H9 (cell line): ENCODE results near the gene STAMBPL1. TPM values are rescaled to one million over a fixed set of nuclear protein-coding genes. Genes with fewer than 3 reads are reported as not detected.

ENCODE experiments used
- DNase-seq: peaks from one replicate; pipeline ENCODE4 v3.0.0-alpha.2; 2017
- H2AFZ ChIP-seq: one replicate; pipeline ENCODE4 v1.6.1; 2013; ENCODE audit warnings: mild to moderate bottlenecking, low read length, control low read depth, moderate library complexity
- H2AK5ac ChIP-seq: 2 replicates; pipeline ENCODE4 v1.6.1; 2013; ENCODE audit warnings: low read length, control low read depth, mixed read lengths; ENCODE audit not compliant: insufficient read length
- H2BK120ac ChIP-seq: one replicate; pipeline ENCODE4 v1.6.1; 2013; ENCODE audit warnings: low read depth, mild to moderate bottlenecking, low read length, control low read depth, inconsistent platforms; ENCODE audit not compliant: poor library complexity, severe bottlenecking
- H2BK12ac ChIP-seq: 2 replicates; pipeline ENCODE4 v1.6.1; 2013; ENCODE audit warnings: low read length, control low read depth, mixed read lengths, low read depth; ENCODE audit not compliant: insufficient read length
- H2BK15ac ChIP-seq: 2 replicates; pipeline ENCODE4 v1.6.1; 2013; ENCODE audit warnings: low read depth, low read length, control low read depth
- H2BK20ac ChIP-seq: one replicate; pipeline ENCODE4 v1.6.1; 2013; ENCODE audit warnings: low read depth, mild to moderate bottlenecking, low read length, control low read depth, inconsistent platforms; ENCODE audit not compliant: poor library complexity, severe bottlenecking
- H2BK5ac ChIP-seq: 2 replicates; pipeline ENCODE4 v1.6.1; 2013; ENCODE audit warnings: low read length, control low read depth, mixed read lengths; ENCODE audit not compliant: insufficient read length
- H3K14ac ChIP-seq: 2 replicates; pipeline ENCODE4 v1.6.1; 2013; ENCODE audit warnings: low read length, control low read depth; ENCODE audit not compliant: insufficient read depth
- H3K18ac ChIP-seq: 2 replicates; pipeline ENCODE4 v1.6.1; 2013; ENCODE audit warnings: low read depth, mild to moderate bottlenecking, mixed read lengths, low read length, control low read depth; ENCODE audit not compliant: insufficient read length
- H3K23ac ChIP-seq: 2 replicates; pipeline ENCODE4 v1.6.1; 2013; ENCODE audit warnings: low read length, control low read depth, mixed read lengths, low read depth; ENCODE audit not compliant: insufficient read length
- H3K23me2 ChIP-seq: 2 replicates; pipeline ENCODE4 v1.6.1; 2013; ENCODE audit warnings: low read depth, mild to moderate bottlenecking, mixed read lengths, low read length, control low read depth; ENCODE audit not compliant: insufficient read length, poor library complexity, severe bottlenecking
- H3K27ac ChIP-seq: 2 replicates; pipeline ENCODE4 v1.5.1; 2013; ENCODE audit warnings: low read length, control low read depth, mixed read lengths, low read depth; ENCODE audit not compliant: insufficient read length
- H3K27me3 ChIP-seq: 2 replicates; pipeline ENCODE4 v1.6.1; 2013; ENCODE audit warnings: low read length, control low read depth, inconsistent platforms; ENCODE audit not compliant: insufficient read depth
- H3K4ac ChIP-seq: 2 replicates; pipeline ENCODE4 v1.6.1; 2013; ENCODE audit warnings: low read depth, mild to moderate bottlenecking, control low read depth, inconsistent platforms, low read length, moderate library complexity
- H3K4me1 ChIP-seq: 2 replicates; pipeline ENCODE4 v1.6.1; 2013; ENCODE audit warnings: low read length, control low read depth, inconsistent platforms; ENCODE audit not compliant: insufficient read depth
- H3K4me2 ChIP-seq: 2 replicates; pipeline ENCODE4 v1.6.1; 2013; ENCODE audit warnings: low read length, control low read depth, mixed read lengths; ENCODE audit not compliant: insufficient read length, insufficient read depth
- H3K56ac ChIP-seq: 2 replicates; pipeline ENCODE4 v1.6.1; 2013; ENCODE audit warnings: low read depth, mild to moderate bottlenecking, mixed read lengths, low read length, control low read depth; ENCODE audit not compliant: insufficient read length
- H3K79me1 ChIP-seq: 2 replicates; pipeline ENCODE4 v1.6.1; 2013; ENCODE audit warnings: low read depth, mild to moderate bottlenecking, moderate library complexity, low read length, control low read depth, inconsistent platforms; ENCODE audit not compliant: insufficient read depth, poor library complexity, severe bottlenecking
- H3K79me2 ChIP-seq: 2 replicates; pipeline ENCODE4 v1.6.1; 2013; ENCODE audit warnings: low read length, control low read depth, inconsistent platforms; ENCODE audit not compliant: insufficient read depth
- H3K9ac ChIP-seq: 2 replicates; pipeline ENCODE4 v1.6.1; 2013; ENCODE audit warnings: low read length, control low read depth, mixed read lengths; ENCODE audit not compliant: insufficient read length; ENCODE audit errors: extremely low read depth
- H3K9me3 ChIP-seq: one replicate; pipeline ENCODE4 v1.6.1; 2013; ENCODE audit warnings: low read depth, low read length, inconsistent platforms; ENCODE audit not compliant: control insufficient read depth
- H3T11ph ChIP-seq: one replicate; pipeline ENCODE4 v1.6.1; 2013; ENCODE audit warnings: mild to moderate bottlenecking, low read length, control low read depth, inconsistent platforms
- H4K20me1 ChIP-seq: one replicate; pipeline ENCODE4 v1.6.1; 2013; ENCODE audit not compliant: control insufficient read depth, insufficient read length, insufficient read depth
- H4K5ac ChIP-seq: 2 replicates; pipeline ENCODE4 v1.6.1; 2013; ENCODE audit warnings: low read depth, mild to moderate bottlenecking, mixed read lengths, low read length, control low read depth; ENCODE audit not compliant: insufficient read length
- H4K8ac ChIP-seq: replicated peaks from 2 replicates; pipeline ENCODE4 v1.6.1; 2013; ENCODE audit warnings: low read length, control low read depth, mixed read lengths, low read depth; ENCODE audit not compliant: insufficient read length
- H4K91ac ChIP-seq: 2 replicates; pipeline ENCODE4 v1.6.1; 2013; ENCODE audit warnings: low read depth, mild to moderate bottlenecking, moderate library complexity, mixed read lengths, low read length, control low read depth; ENCODE audit not compliant: insufficient read length
- H3K27ac Mint-ChIP-seq, 3 experiments: 2 replicates in 2 of 3; 3 replicates in 1 of 3; pipeline ENCODE4 v1.8.0; 2020 to 2021; ENCODE audit warnings: mixed read lengths in 3 of 3, mild to moderate bottlenecking in 1 of 3, moderate library complexity in 1 of 3
- H3K27me3 Mint-ChIP-seq: 2 replicates; pipeline ENCODE4 v1.8.0; 2021; ENCODE audit warnings: low read depth, mild to moderate bottlenecking, moderate library complexity, mixed read lengths
- H3K36me3 Mint-ChIP-seq, 3 experiments: 2 replicates in 2 of 3; 3 replicates in 1 of 3; pipeline ENCODE4 v1.8.0; 2020 to 2021; ENCODE audit warnings: low read depth in 3 of 3, mixed read lengths in 3 of 3; ENCODE audit not compliant: insufficient read depth in 1 of 3
- H3K4me1 Mint-ChIP-seq, 2 experiments: 2 replicates each; pipeline ENCODE4 v1.8.0; 2020; ENCODE audit warnings: mixed read lengths in 2 of 2
- H3K4me3 Mint-ChIP-seq, 2 experiments: 2 replicates in 1 of 2; 3 replicates in 1 of 2; pipeline ENCODE4 v1.8.0; 2020 to 2021; ENCODE audit warnings: mild to moderate bottlenecking in 2 of 2, mixed read lengths in 2 of 2, moderate library complexity in 1 of 2
- H3K9me3 Mint-ChIP-seq, 2 experiments: 2 replicates in 1 of 2; 3 replicates in 1 of 2; pipeline ENCODE4 v1.8.0; 2020; ENCODE audit warnings: mild to moderate bottlenecking in 2 of 2, mixed read lengths in 2 of 2, moderate library complexity in 1 of 2
- CTCF ChIP-seq: fragments of 200-600 bp; sonication (generic); conservative IDR thresholded peaks from 3 replicates; pipeline ENCODE4 v1.8.0; 2021; ENCODE audit warnings: antibody characterized with exemption, mild to moderate bottlenecking
- WGBS: extraction: QIAGEN DNeasy Blood & Tissue Kit; methylation state at CpG from one replicate; pipeline ENCODE4 v1.1.7; 2013; ENCODE audit warnings: missing lambda C conversion rate, low lambda C conversion rate, mixed read lengths; ENCODE audit not compliant: insufficient read length; ENCODE audit errors: extremely low coverage; 5-methylcytosine and 5-hydroxymethylcytosine counted together
- total RNA-seq: library from RNA; stranded (reverse); gene quantifications from 2 replicates; pipeline ENCODE4 v1.2.1, GENCODE V29; 2021

STAMBPL1 gene
- total RNA-seq, 1 experiment from 2014 or later = 3.2 TPM

- Histone ChIP-seq H3K18ac (no peak overlapping the region), H4K91ac (no peak overlapping the region), H2AK5ac (no peak overlapping the region), H3T11ph (no peak overlapping the region), H2BK5ac (no peak overlapping the region), H2BK20ac (no peak overlapping the region), H3K4me2 (no peak overlapping the region), H2AFZ (no peak overlapping the region), H3K79me1 (no peaks in the 10 kb centered on the region), H2BK12ac (no peak overlapping the region), H3K4ac (no peak overlapping the region), H2BK15ac (no peak overlapping the region), H3K9ac (no peak overlapping the region), H3K23ac (no peak overlapping the region), H3K56ac (no peak overlapping the region), H3K14ac (no peak overlapping the region), H4K20me1 (no peaks in the 10 kb centered on the region), H3K9me3 (no peaks in the 10 kb centered on the region), H4K8ac (no peak overlapping the region), H3K27ac (no peak overlapping the region), H3K27me3 (no peaks in the 10 kb centered on the region), H4K5ac (no peak overlapping the region), H3K79me2 (no peaks in the 10 kb centered on the region), H3K23me2 (no peaks in the 10 kb centered on the region), H2BK120ac (no peak overlapping the region), H3K4me1 (no peaks in the 10 kb centered on the region; the same call in 1 of the 2 replicates)
- no peak for TF ChIP-seq CTCF
- Mint-ChIP-seq H3K27ac (no peak overlapping the region), H3K9me3 (no peaks in the 10 kb centered on the region), H3K4me1 (peaks cover 16 to 17% of the 10 kb centered on the region in 2 experiments), H3K36me3 (no peaks in the 10 kb centered on the region), H3K4me3 (no peak overlapping the region), H3K27me3 (no peaks in the 10 kb centered on the region)
- no peak for DNase-seq
- WGBS = no CpG with 5 or more reads among the region's 4 CpGs
Measured at GRCh38 chr10:88890681-88891381, 10.8 kb downstream of the STAMBPL1 start.
